22Rv1 (cell line): ENCODE results near the gene PHTF2.

Experiments used
- CTCF ChIP-seq: fragments of 450-650 bp; IDR thresholded peaks from 2 replicates; pipeline ENCODE4 v1.5.1; 2017; ENCODE audit warnings: mild to moderate bottlenecking
- ZFX ChIP-seq: fragments of 450-650 bp; IDR thresholded peaks from 2 replicates; pipeline ENCODE4 v1.6.1; 2017; ENCODE audit warnings: antibody characterized with exemption, borderline replicate concordance

GRCh38 chr7:77913977-77914607 is 115.5 kb downstream of the PHTF2 start:
- no peak for TF ChIP-seq CTCF
- no peak for TF ChIP-seq ZFX
